ENCODE measurements around the gene TMEM255A.

Gene TMEM255A

GRCh38 chrX:120250522-120251271, 60.6 kb downstream of the TMEM255A start, which contains the start of gene ZBTB33:
Gene ZBTB33 (plus strand): TSS chrX:120250812. CDS start chrX:120253416, 2,604 bp downstream.
- H3K4me3 ChIP-seq (ENCODE audit: low read depth, low read length): peak within 1 kb of the TSS; percentile 82
- peak; percentile 67 for TF ChIP-seq CTCF (IDR thresholded peaks at IDR 0.05; ENCODE audit: borderline replicate concordance, insufficient read depth, low read depth, low read length)

GRCh38 chrX:120244735-120245498, 66.3 kb downstream of the TMEM255A start:
- TF ChIP-seq CTCF (IDR thresholded peaks at IDR 0.05; ENCODE audit: borderline replicate concordance, insufficient read depth, low read depth, low read length): no peak
- peak overlapping the region; percentile 75 for H3K4me3 ChIP-seq (ENCODE audit: low read depth, low read length)

- H3K4me3 ChIP-seq (ENCODE audit: low read depth, low read length): peak overlapping the region; percentile 75
- no peak for TF ChIP-seq CTCF (IDR thresholded peaks at IDR 0.05; ENCODE audit: borderline replicate concordance, insufficient read depth, low read depth, low read length)
These were observed 66.9 kb downstream of the TMEM255A start for GRCh38 chrX:120244395-120244734.

- no peak for TF ChIP-seq CTCF (IDR thresholded peaks at IDR 0.05; ENCODE audit: borderline replicate concordance, insufficient read depth, low read depth, low read length)
- H3K4me3 ChIP-seq (ENCODE audit: low read depth, low read length): no peak overlapping the region
These were observed 68.4 kb downstream of the TMEM255A start for GRCh38 chrX:120242813-120243212.

GRCh38 chrX:120238933-120239332, 72.3 kb downstream of the TMEM255A start:
- TF ChIP-seq CTCF (IDR thresholded peaks at IDR 0.05; ENCODE audit: borderline replicate concordance, insufficient read depth, low read depth, low read length): no peak
- no peak overlapping the region for H3K4me3 ChIP-seq (ENCODE audit: low read depth, low read length)

- no peak overlapping the region for H3K4me3 ChIP-seq (ENCODE audit: low read depth, low read length)
- TF ChIP-seq CTCF (IDR thresholded peaks at IDR 0.05; ENCODE audit: borderline replicate concordance, insufficient read depth, low read depth, low read length): no peak
These were observed 74.4 kb downstream of the TMEM255A start for GRCh38 chrX:120236687-120237479.

All from GM12875 (cell line).